GM23248 (cell line): ENCODE data around the gene GRB10. TPM values are rescaled to one million over a fixed set of nuclear protein-coding genes. Genes with fewer than 3 reads are reported as not detected.

ENCODE experiments used
- DNase-seq: peaks from one replicate; pipeline ENCODE4 v3.0.0-alpha.2; 2015
- H2AFZ ChIP-seq: fragments of 200-600 bp; sonication (generic); 2 replicates; pipeline ENCODE4 v1.6.1; 2016; ENCODE audit warnings: antibody characterized with exemption
- H3F3A ChIP-seq: fragments of 200-600 bp; sonication (generic); 2 replicates; pipeline ENCODE4 v1.6.1; 2016; ENCODE audit warnings: mild to moderate bottlenecking, antibody characterized with exemption, mixed run types; ENCODE audit not compliant: insufficient read depth
- H3K27ac ChIP-seq: fragments of 200-600 bp; sonication (generic); 2 replicates; pipeline ENCODE4 v1.5.1; 2016; ENCODE audit warnings: mild to moderate bottlenecking
- H3K27me3 ChIP-seq: fragments of 200-600 bp; sonication (generic); replicated peaks from 2 replicates; pipeline ENCODE4 v1.6.1; 2016; ENCODE audit warnings: mild to moderate bottlenecking; ENCODE audit not compliant: insufficient read depth
- H3K36me3 ChIP-seq: fragments of 200-600 bp; sonication (generic); 2 replicates; pipeline ENCODE4 v1.6.1; 2016; ENCODE audit warnings: low read depth, mild to moderate bottlenecking
- H3K4me1 ChIP-seq: fragments of 200-600 bp; sonication (generic); 2 replicates; pipeline ENCODE4 v1.6.1; 2016; ENCODE audit warnings: mild to moderate bottlenecking; ENCODE audit not compliant: insufficient read depth
- H3K4me2 ChIP-seq: fragments of 200-600 bp; sonication (generic); one replicate; pipeline ENCODE4 v1.6.1; 2016; ENCODE audit warnings: mild to moderate bottlenecking; ENCODE audit not compliant: unreplicated experiment
- H3K4me3 ChIP-seq: fragments of 200-600 bp; sonication (generic); 2 replicates; pipeline ENCODE4 v1.5.1; 2016; ENCODE audit warnings: mild to moderate bottlenecking
- H3K79me2 ChIP-seq: fragments of 200-600 bp; sonication (generic); 2 replicates; pipeline ENCODE4 v1.6.1; 2016; ENCODE audit warnings: mild to moderate bottlenecking; ENCODE audit not compliant: insufficient read depth
- H3K9ac ChIP-seq: fragments of 200-600 bp; sonication (generic); 2 replicates; pipeline ENCODE4 v1.6.1; 2016; ENCODE audit warnings: mild to moderate bottlenecking
- H3K9me2 ChIP-seq: fragments of 200-600 bp; sonication (generic); 2 replicates; pipeline ENCODE4 v1.6.1; 2016; ENCODE audit warnings: mixed run types, mild to moderate bottlenecking, moderate library complexity; ENCODE audit not compliant: insufficient read depth
- H3K9me3 ChIP-seq: fragments of 200-600 bp; sonication (generic); one replicate; pipeline ENCODE4 v1.6.1; 2017; ENCODE audit warnings: low read depth
- H4K20me1 ChIP-seq: fragments of 200-600 bp; sonication (generic); 2 replicates; pipeline ENCODE4 v1.6.0; 2016; ENCODE audit not compliant: insufficient read depth
- EZH2 ChIP-seq: fragments of 200-600 bp; sonication (generic); IDR thresholded peaks from 2 replicates; pipeline ENCODE4 v1.6.1; 2018; ENCODE audit warnings: antibody characterized with exemption, mild to moderate bottlenecking; ENCODE audit not compliant: insufficient read depth, poor library complexity, severe bottlenecking
- EZH2phosphoT487 ChIP-seq: fragments of 200-600 bp; sonication (generic); IDR thresholded peaks from 2 replicates; pipeline ENCODE4 v1.6.1; 2018; ENCODE audit warnings: antibody characterized with exemption, moderate library complexity, mild to moderate bottlenecking, low read depth; ENCODE audit not compliant: insufficient read depth
- WGBS, 2 experiments: methylation state at CpG; one replicate each; pipeline ENCODE4 v1.1.6; 2015 to 2017; ENCODE audit warnings: low lambda C conversion rate in 2 of 2, low coverage in 1 of 2; ENCODE audit errors: missing lambda C conversion rate in 2 of 2; 5-methylcytosine and 5-hydroxymethylcytosine counted together
- in situ Hi-C: fragments of 300-500 bp; cut with MboI; formaldehyde crosslinking; loops from 2 replicates; pipeline ENCODE4 v1.15.0; 2020
- polyA plus RNA-seq: library from polyadenylated mRNA; unstranded; fragments of >200 nt; fragmentation: Nextera tagmentation; extraction: Ambion mirVana; gene quantifications from 2 replicates; pipeline ENCODE4 v1.2.1, GENCODE V29; 2016
- total RNA-seq: library from RNA; depleted of rRNA; stranded (reverse); fragments of >200 nt; shearing (Covaris generic); gene quantifications from 2 replicates; pipeline ENCODE4 v1.2.3, GENCODE V29; 2014

Gene GRB10
- total and polyA plus RNA-seq, 2 experiments from 2014 or later = 12.9 to 25.9 TPM

DNA sequence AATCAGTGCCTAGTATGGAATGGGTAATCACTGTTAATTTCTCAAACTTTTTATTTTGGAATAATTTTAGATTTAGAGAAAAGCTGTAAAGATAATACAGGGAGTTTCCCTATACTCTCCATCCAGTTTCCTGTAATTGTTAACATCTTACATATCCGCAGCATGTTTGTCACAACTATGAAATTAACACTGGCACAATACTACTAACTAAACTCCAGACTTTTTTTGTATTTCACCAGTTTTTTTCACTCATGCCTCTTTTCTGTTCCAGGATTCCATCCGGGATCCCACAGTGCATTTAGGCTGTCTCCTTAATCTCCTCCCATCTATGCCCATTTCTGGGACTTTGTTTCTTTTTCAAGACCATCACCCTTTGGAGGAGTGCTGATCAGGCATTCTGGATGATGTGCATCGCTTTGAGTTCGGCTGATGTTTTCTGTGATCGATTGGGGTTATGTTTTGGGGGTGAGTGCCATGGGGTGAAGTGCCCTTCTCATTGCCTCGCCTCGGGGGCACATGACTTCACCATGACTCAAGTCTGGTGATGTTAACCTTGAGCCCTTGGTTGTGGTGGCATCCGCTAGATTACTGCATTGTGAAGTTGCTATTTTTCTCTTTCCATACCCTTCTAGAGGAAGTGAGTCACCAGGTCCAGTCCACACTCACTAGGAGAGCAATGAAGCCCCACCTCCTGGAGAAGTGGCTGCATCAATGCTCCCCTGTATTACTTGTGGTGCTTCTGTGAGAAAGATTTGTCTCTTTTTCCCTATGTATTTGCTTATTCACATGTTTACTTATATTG, 43.9 kb upstream of the GRB10 start:
- 42 to 43% methylated on average over 8 of the region's 8 CpGs for whole genome bisulfite sequencing, 2 experiments
- Histone ChIP-seq H3F3A (peaks cover 21% of the 10 kb centered on the region), H3K36me3 (no peaks in the 10 kb centered on the region), H3K9me3 (no peaks in the 10 kb centered on the region), H3K27me3 (no peaks in the 10 kb centered on the region), H3K4me3 (peak overlapping the region; percentile 18; the same call in 1 of the 2 replicates), H3K79me2 (no peaks in the 10 kb centered on the region), H3K4me2 (peak overlapping the region; percentile 57), H3K4me1 (peaks cover 27% of the 10 kb centered on the region), H3K9me2 (no peaks in the 10 kb centered on the region), H3K9ac (no peak overlapping the region), H2AFZ (no peak overlapping the region), H3K27ac (peak overlapping the region; percentile 40), H4K20me1 (no peaks in the 10 kb centered on the region)
- DNase-seq = peak; percentile 93
- TF ChIP-seq EZH2phosphoT487 (no peak), EZH2 (no peak)
- in situ Hi-C loops = no loop called here

GRCh38 chr7:50825465-50825864, 42.8 kb upstream of the GRB10 start:
- no peak overlapping the region for H2AFZ ChIP-seq
- no peaks in the 10 kb centered on the region for H3K9me2 ChIP-seq
- H3K4me3 ChIP-seq = no peak overlapping the region
- no peak for DNase-seq
- H3K9me3 ChIP-seq = no peaks in the 10 kb centered on the region
- no peak overlapping the region for H3K9ac ChIP-seq
- no peaks in the 10 kb centered on the region for H3K36me3 ChIP-seq
- in situ Hi-C loops = no loop called here
- H3K27ac ChIP-seq = no peak overlapping the region
- WGBS, 2 experiments = 89 to 92% methylated on average over 7 of the region's 7 CpGs
- no peaks in the 10 kb centered on the region for H3K27me3 ChIP-seq
- H3F3A ChIP-seq = peaks cover 21% of the 10 kb centered on the region
- no peaks in the 10 kb centered on the region for H4K20me1 ChIP-seq
- no peak overlapping the region for H3K4me2 ChIP-seq
- TF ChIP-seq EZH2phosphoT487 = no peak
- no peak for TF ChIP-seq EZH2
- H3K4me1 ChIP-seq = peaks cover 27% of the 10 kb centered on the region
- H3K79me2 ChIP-seq = no peaks in the 10 kb centered on the region

DNA sequence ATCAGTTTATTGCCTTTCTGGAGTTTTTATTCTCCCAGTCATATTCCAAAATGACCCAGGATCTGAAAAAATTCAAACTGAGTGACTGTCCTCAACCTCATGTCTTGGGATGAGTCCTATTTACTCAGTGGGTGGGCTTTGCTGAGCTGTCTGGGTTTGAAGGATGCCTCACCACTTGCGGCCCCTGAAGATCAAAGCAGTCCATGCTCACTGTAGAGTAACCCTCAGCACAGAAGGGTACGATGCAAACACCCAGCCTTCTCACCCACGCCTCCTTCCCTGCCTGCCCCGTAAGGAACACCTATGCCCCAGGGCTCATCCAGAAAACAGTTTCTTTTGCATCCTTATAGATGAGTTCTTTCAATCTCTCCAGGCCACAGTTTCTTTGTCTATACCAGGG, 42.2 kb upstream of the GRB10 start:
- peaks cover 27% of the 10 kb centered on the region for H3K4me1 ChIP-seq

DNA sequence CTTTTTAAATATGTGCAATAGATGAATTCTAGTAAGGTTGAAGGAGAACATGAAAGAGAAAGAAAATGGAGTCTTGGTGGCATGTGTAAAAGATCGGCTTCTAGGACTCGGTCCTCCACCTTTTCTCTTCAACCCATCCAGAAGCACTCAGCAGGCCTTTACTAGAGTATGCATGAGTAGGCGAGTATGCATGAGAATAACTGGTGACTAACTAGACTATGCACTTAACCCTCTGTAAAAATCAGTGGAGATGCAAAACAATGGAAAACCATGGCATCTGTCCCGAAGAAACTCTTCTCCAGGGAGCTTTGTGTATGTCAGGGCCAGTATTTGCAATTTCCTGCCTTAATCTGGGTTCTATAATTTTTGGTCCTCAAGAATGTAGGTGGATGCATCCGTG, 40.0 kb upstream of the GRB10 start:
- Histone ChIP-seq H3K9me2 (no peaks in the 10 kb centered on the region), H4K20me1 (no peaks in the 10 kb centered on the region), H3K27ac (peak overlapping the region; percentile 21; the same call in 1 of the 2 replicates), H3K79me2 (no peaks in the 10 kb centered on the region), H3K9ac (no peak overlapping the region), H2AFZ (no peak overlapping the region), H3K4me1 (peaks cover 27% of the 10 kb centered on the region), H3F3A (peaks cover 21% of the 10 kb centered on the region), H3K4me2 (peak overlapping the region; percentile 10), H3K4me3 (no peak overlapping the region), H3K9me3 (no peaks in the 10 kb centered on the region), H3K27me3 (no peaks in the 10 kb centered on the region), H3K36me3 (no peaks in the 10 kb centered on the region)
- 69 to 74% methylated on average over 5 of the region's 5 CpGs for WGBS, 2 experiments
- peak; percentile 76 for DNase-seq
- in situ Hi-C loops = no loop called here
- TF ChIP-seq EZH2phosphoT487 (no peak), EZH2 (no peak)

More for the DNA sequence above, 42.2 kb upstream of the GRB10 start:
- Histone ChIP-seq H3K79me2 (no peaks in the 10 kb centered on the region), H3K27me3 (no peaks in the 10 kb centered on the region), H3K9me3 (no peaks in the 10 kb centered on the region), H3K9me2 (no peaks in the 10 kb centered on the region), H3K27ac (no peak overlapping the region), H3K36me3 (no peaks in the 10 kb centered on the region), H3K4me3 (no peak overlapping the region), H3K9ac (no peak overlapping the region), H2AFZ (no peak overlapping the region), H3F3A (peaks cover 21% of the 10 kb centered on the region), H3K4me2 (no peak overlapping the region), H4K20me1 (no peaks in the 10 kb centered on the region)
- TF ChIP-seq EZH2 (no peak), EZH2phosphoT487 (no peak)
- WGBS, 2 experiments = 55 to 63% methylated on average over 4 of the region's 4 CpGs
- peak; percentile 58 for DNase-seq
- in situ Hi-C loops = no loop called here
